ENCODE results near the gene ASB10.

- no peak for TF ChIP-seq POLR2A (IDR thresholded peaks at IDR 0.05; ENCODE audit: low read length)
- no peak for TF ChIP-seq GATA1 (IDR thresholded peaks at IDR 0.05; ENCODE audit: low read depth, low read length)
Measured at GRCh38 chr7:151148319-151149259, 38.5 kb downstream of the ASB10 start.

Data from erythroblast (primary cell).